Nephron progenitor cell (in vitro differentiated cells): ENCODE measurements around the gene LINS1.

ENCODE experiments used
- DNase-seq: peaks from one replicate; pipeline ENCODE4 v3.0.0; 2021
- H3K27ac Mint-ChIP-seq: 2 replicates; pipeline ENCODE4 v1.8.0; 2021; ENCODE audit warnings: mild to moderate bottlenecking, moderate library complexity, mixed read lengths
- H3K27me3 Mint-ChIP-seq: 2 replicates; pipeline ENCODE4 v1.8.0; 2021; ENCODE audit warnings: mild to moderate bottlenecking, low read depth, mixed read lengths; ENCODE audit not compliant: poor library complexity
- H3K36me3 Mint-ChIP-seq: 2 replicates; pipeline ENCODE4 v1.8.0; 2021; ENCODE audit warnings: low read depth, mixed read lengths
- H3K4me1 Mint-ChIP-seq: 2 replicates; pipeline ENCODE4 v1.8.0; 2021; ENCODE audit warnings: mixed read lengths
- H3K4me3 Mint-ChIP-seq: 2 replicates; pipeline ENCODE4 v1.8.0; 2021; ENCODE audit warnings: mild to moderate bottlenecking, moderate library complexity, mixed read lengths
- H3K9me3 Mint-ChIP-seq: 2 replicates; pipeline ENCODE4 v1.8.0; 2021; ENCODE audit warnings: mild to moderate bottlenecking, moderate library complexity, mixed read lengths
- TF ChIP-seq, protein P1 (sequence below): fragments of 200-600 bp; sonication (generic); IDR thresholded peaks from 2 replicates; pipeline ENCODE4 v1.5.0; 2021; ENCODE audit warnings: antibody characterized with exemption

Gene LINS1

DNA sequence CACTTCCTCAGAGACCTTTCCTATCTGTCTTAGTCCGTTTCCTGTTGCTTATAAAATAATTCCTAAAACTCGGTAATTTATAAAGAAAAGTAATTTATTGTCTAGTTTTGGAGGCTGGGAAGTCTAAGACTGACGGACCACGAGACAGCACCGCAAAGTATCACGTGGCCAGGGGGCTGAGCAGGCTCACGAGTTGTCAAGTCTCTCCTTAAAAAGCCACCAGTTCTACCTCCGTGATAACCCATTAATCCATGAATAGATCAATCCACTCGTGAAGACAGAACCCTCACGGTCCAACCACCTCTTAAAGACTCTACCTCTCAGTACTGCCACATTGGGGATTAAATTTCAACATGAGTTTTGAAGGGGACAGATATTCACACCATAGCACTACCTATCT lies 821 bp downstream of the LINS1 start:
- peaks cover 28% of the 10 kb centered on the region for H3K4me1 Mint-ChIP-seq
- TF ChIP-seq, protein P1, sequence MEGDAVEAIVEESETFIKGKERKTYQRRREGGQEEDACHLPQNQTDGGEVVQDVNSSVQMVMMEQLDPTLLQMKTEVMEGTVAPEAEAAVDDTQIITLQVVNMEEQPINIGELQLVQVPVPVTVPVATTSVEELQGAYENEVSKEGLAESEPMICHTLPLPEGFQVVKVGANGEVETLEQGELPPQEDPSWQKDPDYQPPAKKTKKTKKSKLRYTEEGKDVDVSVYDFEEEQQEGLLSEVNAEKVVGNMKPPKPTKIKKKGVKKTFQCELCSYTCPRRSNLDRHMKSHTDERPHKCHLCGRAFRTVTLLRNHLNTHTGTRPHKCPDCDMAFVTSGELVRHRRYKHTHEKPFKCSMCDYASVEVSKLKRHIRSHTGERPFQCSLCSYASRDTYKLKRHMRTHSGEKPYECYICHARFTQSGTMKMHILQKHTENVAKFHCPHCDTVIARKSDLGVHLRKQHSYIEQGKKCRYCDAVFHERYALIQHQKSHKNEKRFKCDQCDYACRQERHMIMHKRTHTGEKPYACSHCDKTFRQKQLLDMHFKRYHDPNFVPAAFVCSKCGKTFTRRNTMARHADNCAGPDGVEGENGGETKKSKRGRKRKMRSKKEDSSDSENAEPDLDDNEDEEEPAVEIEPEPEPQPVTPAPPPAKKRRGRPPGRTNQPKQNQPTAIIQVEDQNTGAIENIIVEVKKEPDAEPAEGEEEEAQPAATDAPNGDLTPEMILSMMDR, result no peak
- H3K27ac Mint-ChIP-seq, result no peak overlapping the region
- no peaks in the 10 kb centered on the region for H3K27me3 Mint-ChIP-seq
- H3K4me3 Mint-ChIP-seq, result no peak overlapping the region
- peak; percentile 10 for DNase-seq
- H3K9me3 Mint-ChIP-seq, result no peaks in the 10 kb centered on the region
- H3K36me3 Mint-ChIP-seq, result peaks cover 15% of the 10 kb centered on the region

DNA sequence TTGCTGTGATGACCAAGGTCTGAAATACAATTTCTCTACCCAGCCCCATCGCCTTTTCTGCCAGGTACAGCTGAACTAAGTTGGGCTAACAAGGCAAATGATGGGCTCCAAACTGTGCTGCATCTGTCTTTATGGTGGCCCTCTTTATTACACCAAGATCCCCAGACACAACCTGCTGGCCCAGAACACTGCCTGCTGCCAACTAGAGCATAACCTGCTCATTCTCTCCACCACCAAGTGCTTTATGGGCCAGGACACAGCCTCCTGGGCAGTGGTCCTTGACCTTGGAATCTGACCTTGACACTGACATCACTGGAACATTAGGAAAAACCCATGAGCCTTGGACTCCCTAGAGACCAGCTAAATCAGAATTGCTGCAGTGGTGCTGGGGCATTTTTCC lies 3.3 kb downstream of the LINS1 start:
- DNase-seq, result peak; percentile 11
- TF ChIP-seq, protein P1, result no peak
- H3K4me3 Mint-ChIP-seq, result no peak overlapping the region
- H3K36me3 Mint-ChIP-seq, result peaks cover 6% of the 10 kb centered on the region
- H3K27me3 Mint-ChIP-seq, result no peaks in the 10 kb centered on the region
- peaks cover 13% of the 10 kb centered on the region for H3K4me1 Mint-ChIP-seq
- H3K27ac Mint-ChIP-seq, result no peak overlapping the region
- peaks cover 1% of the 10 kb centered on the region for H3K9me3 Mint-ChIP-seq

DNA sequence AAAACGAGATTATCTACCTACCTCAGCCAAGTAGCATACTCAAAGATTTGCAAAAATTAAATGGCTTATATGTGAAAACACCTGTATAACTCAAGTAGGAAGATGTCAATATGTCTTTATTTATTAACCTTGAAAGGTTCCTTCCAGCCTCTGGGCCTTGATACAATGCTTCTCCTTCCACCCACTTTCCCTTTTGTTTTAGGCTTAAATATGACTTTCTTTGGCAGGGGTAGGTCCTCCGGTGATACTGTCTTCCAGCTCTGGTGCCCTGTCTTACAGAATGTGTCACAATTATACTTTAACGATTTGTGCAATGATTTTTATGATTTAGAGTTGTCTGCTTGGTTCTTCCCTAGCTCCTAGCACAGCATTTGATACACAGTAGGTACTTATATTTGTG lies 4.1 kb downstream of the LINS1 start:
- Mint-ChIP-seq H3K36me3 (peaks cover 12% of the 10 kb centered on the region), H3K4me3 (no peak overlapping the region), H3K9me3 (peaks cover 7% of the 10 kb centered on the region), H3K4me1 (peaks cover 5% of the 10 kb centered on the region), H3K27ac (no peak overlapping the region), H3K27me3 (no peaks in the 10 kb centered on the region)
- no peak for DNase-seq
- TF ChIP-seq, protein P1, result no peak

DNA sequence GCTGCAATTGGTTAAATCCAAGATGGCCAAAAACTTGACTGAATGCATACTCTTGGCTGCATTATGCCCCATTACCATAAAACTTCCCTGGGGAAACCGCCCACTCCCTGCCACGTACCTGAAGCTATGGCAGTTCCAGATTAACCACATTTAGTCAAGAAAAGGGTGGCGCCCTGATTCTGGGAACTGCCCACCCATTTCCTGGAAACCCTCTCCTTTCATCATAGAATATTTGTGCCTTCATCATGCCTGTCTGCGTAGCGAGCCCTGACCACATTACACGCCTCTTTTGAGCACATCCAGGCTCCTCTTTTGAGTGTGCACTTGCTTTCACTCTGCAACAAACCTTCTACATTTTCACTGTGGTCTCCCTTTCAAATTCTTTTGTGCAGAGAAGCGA lies 5.2 kb downstream of the LINS1 start:
- Mint-ChIP-seq H3K27ac (no peak overlapping the region), H3K27me3 (no peaks in the 10 kb centered on the region), H3K36me3 (peaks cover 23% of the 10 kb centered on the region), H3K9me3 (peaks cover 16% of the 10 kb centered on the region), H3K4me1 (peaks cover 5% of the 10 kb centered on the region), H3K4me3 (no peak overlapping the region)
- no peak for DNase-seq
- TF ChIP-seq, protein P1, result no peak

DNA sequence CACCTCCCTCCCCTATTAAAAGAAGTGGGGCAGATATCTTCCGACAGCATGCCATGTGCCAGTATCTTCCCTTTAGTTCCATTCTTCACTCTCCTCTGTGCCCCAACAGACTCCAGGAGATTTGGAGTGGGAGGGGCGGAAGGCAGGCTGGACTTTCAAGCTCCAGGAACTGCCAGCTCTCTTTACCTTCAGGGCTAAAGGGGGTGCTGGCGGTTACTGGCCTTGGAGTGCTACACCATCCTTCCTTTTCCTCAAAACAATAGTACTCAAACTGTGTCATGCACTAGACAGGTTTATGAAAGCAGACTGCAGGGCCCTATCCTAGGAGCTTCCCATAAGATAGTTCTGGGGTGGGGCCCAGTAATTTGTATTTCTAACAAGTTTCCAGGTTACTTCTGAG lies 6.0 kb downstream of the LINS1 start:
- no peak for DNase-seq
- peaks cover 23% of the 10 kb centered on the region for H3K9me3 Mint-ChIP-seq
- H3K36me3 Mint-ChIP-seq, result peaks cover 31% of the 10 kb centered on the region
- TF ChIP-seq, protein P1, result no peak
- peaks cover 5% of the 10 kb centered on the region for H3K4me1 Mint-ChIP-seq
- H3K27ac Mint-ChIP-seq, result no peak overlapping the region
- H3K27me3 Mint-ChIP-seq, result no peaks in the 10 kb centered on the region
- no peak overlapping the region for H3K4me3 Mint-ChIP-seq

DNA sequence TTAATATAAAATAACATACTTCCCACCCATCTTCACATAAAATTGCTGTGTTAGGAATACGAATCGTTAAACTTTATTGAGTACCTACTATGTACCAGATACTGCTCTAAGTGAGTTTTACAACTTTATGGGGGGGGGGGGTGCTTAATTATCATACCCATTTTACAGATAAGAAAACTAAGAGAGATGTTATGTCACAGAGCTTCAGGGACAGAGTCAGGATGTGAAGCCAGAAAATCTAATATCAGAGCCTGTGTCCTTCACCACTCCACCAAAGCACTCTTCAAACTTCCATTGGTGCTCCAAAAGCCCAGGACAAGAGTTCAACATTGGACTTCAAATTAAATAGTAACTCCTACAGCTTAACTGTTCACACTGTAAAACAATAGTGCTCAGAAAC lies 8.6 kb downstream of the LINS1 start:
- DNase-seq, result no peak
- TF ChIP-seq, protein P1, result no peak
- no peaks in the 10 kb centered on the region for H3K27me3 Mint-ChIP-seq
- H3K4me3 Mint-ChIP-seq, result no peak overlapping the region
- H3K27ac Mint-ChIP-seq, result no peak overlapping the region
- no peaks in the 10 kb centered on the region for H3K4me1 Mint-ChIP-seq
- peaks cover 47% of the 10 kb centered on the region for H3K9me3 Mint-ChIP-seq
- H3K36me3 Mint-ChIP-seq, result peaks cover 49% of the 10 kb centered on the region
